ENCODE measurements around the gene CCDC3. TPM values are rescaled to one million over a fixed set of nuclear protein-coding genes. Genes with fewer than 3 reads are reported as not detected.

The CCDC3 gene
- total and polyA plus RNA-seq, 2 of the 8 experiments (the other 6 are each of a cell fraction or from before 2014, with no cell fraction given): 3.4 to 3.7 TPM

- Histone ChIP-seq H3K4me3 (ENCODE audit: extremely low read depth in 1 of 4, insufficient read depth in 2 of 4, low read depth in 3 of 4, low read length in 4 of 4) (no peak overlapping the region), H4K91ac (replicated peaks; ENCODE audit: insufficient read length, low read length) (no peak overlapping the region), H2BK120ac (replicated peaks; ENCODE audit: low read depth, low read length) (no peak overlapping the region), H2BK12ac (ENCODE audit: low read depth, low read length) (no peak overlapping the region), H3K4ac (replicated peaks; ENCODE audit: insufficient read length, low read depth, low read length) (no peak overlapping the region), H3K36me3 (ENCODE audit: control insufficient read depth in 2 of 4, insufficient read depth in 4 of 4, low read length in 3 of 4) (no peaks in the 10 kb centered on the region), H2BK20ac (ENCODE audit: low read length) (no peak overlapping the region), H3K27ac (ENCODE audit: low read depth, low read length) (no peak overlapping the region), H2AFZ (ENCODE audit: low read length) (no peak overlapping the region), H3K4me1 (replicated peaks in 1 of 4; ENCODE audit: control insufficient read depth in 3 of 4, insufficient read depth in 4 of 4, low read length in 3 of 4) (no peaks in the 10 kb centered on the region), H3K18ac (ENCODE audit: extremely low read depth, low read length) (no peak overlapping the region), H4K8ac (ENCODE audit: extremely low read depth, insufficient read depth, low read length) (no peak overlapping the region), H3K56ac (replicated peaks; ENCODE audit: insufficient read length, low read depth, low read length) (no peak overlapping the region), H3K27me3 (replicated peaks in 1 of 4; ENCODE audit: control insufficient read depth in 3 of 4, extremely low read depth in 1 of 4, insufficient read depth in 3 of 4, low read length in 3 of 4) (no peaks in the 10 kb centered on the region), H2AK5ac (ENCODE audit: low read depth, low read length) (no peak overlapping the region), H4K5ac (ENCODE audit: insufficient read length, low read depth, low read length) (no peak overlapping the region), H3K9ac (replicated peaks in 1 of 4; ENCODE audit: extremely low read depth in 1 of 4, low read depth in 3 of 4, low read length in 3 of 4) (no peak overlapping the region), H2BK15ac (ENCODE audit: low read length) (no peak overlapping the region), H3K23me2 (ENCODE audit: low read depth, low read length) (no peaks in the 10 kb centered on the region), H3K79me1 (ENCODE audit: low read depth, low read length) (no peaks in the 10 kb centered on the region), H4K20me1 (replicated peaks in 1 of 2; ENCODE audit: control insufficient read depth in 1 of 2, insufficient read depth in 2 of 2, low read length in 2 of 2) (no peaks in the 10 kb centered on the region), H2BK5ac (ENCODE audit: low read depth, low read length) (no peak overlapping the region), H3K23ac (ENCODE audit: insufficient read length) (no peak overlapping the region), H3K4me2 (ENCODE audit: insufficient read depth in 1 of 2, low read depth in 2 of 2, low read length in 2 of 2) (no peak overlapping the region), H3K14ac (ENCODE audit: insufficient read length) (no peak overlapping the region), H3K79me2 (ENCODE audit: control insufficient read depth in 1 of 2, insufficient read depth in 2 of 2, low read length in 2 of 2) (no peaks in the 10 kb centered on the region), H3K9me3 (ENCODE audit: insufficient read depth in 2 of 2, low read depth in 1 of 2, low read length in 1 of 2) (no peaks in the 10 kb centered on the region)
- FAIRE-seq (no peak), DNase-seq (ENCODE audit: low read depth in 1 of 2, low spot score in 2 of 2) (no peak)
- ChIA-PET POLR2A (ENCODE audit: partially characterized antibody) (no interaction called here), CTCF (ENCODE audit: partially characterized antibody) (interaction anchor here (0.6 to 2.1 kb wide), 11 partner anchors 11 to 213 kb away, joined by 3 to 7 read pairs (median 4); no protein-coding TSS in a partner anchor)
- TF ChIP-seq CHD1 (IDR thresholded peaks at IDR 0.05; ENCODE audit: low read depth, low read length) (no peak), BCL11A (IDR thresholded peaks at IDR 0.05; ENCODE audit: low read depth in 2 of 2, low read length in 2 of 2) (no peak), CBX8 (IDR thresholded peaks at IDR 0.05; ENCODE audit: borderline replicate concordance, low read depth, low read length) (no peak), EZH2 (IDR thresholded peaks at IDR 0.05; ENCODE audit: low read depth, low read length, severe bottlenecking) (no peak), ASH2L (IDR thresholded peaks at IDR 0.05; ENCODE audit: low read length) (no peak)
- 91% methylated on average over 3 of the region's 3 CpGs; no CpG with 5 or more reads in 1 of the 2 experiments for WGBS, 2 experiments (ENCODE audit: extremely low coverage in 1 of 2, insufficient coverage in 1 of 2, insufficient read length in 1 of 2, insufficient replicate concordance in 2 of 2, low coverage in 1 of 2, low lambda C conversion rate in 2 of 2, missing lambda C conversion rate in 1 of 2)
These were observed 132.1 kb downstream of the CCDC3 start for GRCh38 chr10:12869427-12869826.

All from H1 (cell line).